GM19395 (cell line): ENCODE data around the gene DBR1.
A peak's percentile ranks its signal among the peaks of the same experiment; 100 is the strongest.

ENCODE experiments used
- ATAC-seq: cut with Tn5 transposase; IDR thresholded peaks from one replicate; pipeline ENCODE4 v1.9.1; 2021; ENCODE audit warnings: mild to moderate bottlenecking, moderate library complexity; ENCODE audit not compliant: unreplicated experiment

DBR1 gene

GRCh38 chr3:138174421-138175131 lies at the start of gene DBR1:
Gene DBR1 (minus strand): TSS chr3:138174921. CDS start chr3:138174795, 126 bp downstream.
- peak; percentile 90 for ATAC-seq

GRCh38 chr3:138222942-138223287 lies 48.2 kb upstream of the DBR1 start:
- no peak for ATAC-seq

- ATAC-seq = no peak
Measured at GRCh38 chr3:138222131-138222941, 47.6 kb upstream of the DBR1 start.

GRCh38 chr3:138220788-138221187 lies 46.1 kb upstream of the DBR1 start:
- no peak for ATAC-seq

GRCh38 chr3:138220242-138220641 lies 45.5 kb upstream of the DBR1 start:
- ATAC-seq = no peak

GRCh38 chr3:138219255-138219654 lies 44.5 kb upstream of the DBR1 start:
- ATAC-seq = no peak

- no peak for ATAC-seq
Measured at GRCh38 chr3:138213398-138214085, 38.8 kb upstream of the DBR1 start.

- ATAC-seq = no peak
Measured at GRCh38 chr3:138210528-138210927, 35.8 kb upstream of the DBR1 start.

GRCh38 chr3:138206196-138206595 lies 31.5 kb upstream of the DBR1 start:
- no peak for ATAC-seq

GRCh38 chr3:138205527-138205926 lies 30.8 kb upstream of the DBR1 start:
- ATAC-seq = no peak

- ATAC-seq = no peak
Measured at GRCh38 chr3:138203938-138204337, 29.2 kb upstream of the DBR1 start.

GRCh38 chr3:138202945-138203701 lies 28.4 kb upstream of the DBR1 start:
- ATAC-seq = no peak

- no peak for ATAC-seq
Measured at GRCh38 chr3:138200424-138200823, 25.7 kb upstream of the DBR1 start.

GRCh38 chr3:138199851-138200250 lies 25.1 kb upstream of the DBR1 start:
- peak; percentile 73 for ATAC-seq

GRCh38 chr3:138197524-138197923 lies 22.8 kb upstream of the DBR1 start:
- no peak for ATAC-seq

GRCh38 chr3:138197058-138197457 lies 22.3 kb upstream of the DBR1 start:
- no peak for ATAC-seq

GRCh38 chr3:138196023-138196422 lies 21.3 kb upstream of the DBR1 start:
- no peak for ATAC-seq

- ATAC-seq = no peak
Measured at GRCh38 chr3:138195481-138195880, 20.8 kb upstream of the DBR1 start.

- ATAC-seq = no peak
Measured at GRCh38 chr3:138188013-138188730, 13.5 kb upstream of the DBR1 start.

- peak; percentile 70 for ATAC-seq
Measured at GRCh38 chr3:138187296-138188012, 12.7 kb upstream of the DBR1 start, which contains the start of gene ARMC8. Gene ARMC8 (plus strand): TSS chr3:138187301. CDS start chr3:138187555, 254 bp downstream.
